Activated T-helper 1 cell treated with Interleukin-2 at 50 U/mL for 16 hours (primary cell): ENCODE results near the gene PTPRT.

Experiments used
- DNase-seq: peaks from one replicate; pipeline ENCODE4 v3.0.0-alpha.2; 2020; ENCODE audit warnings: low read depth

The PTPRT gene

DNA sequence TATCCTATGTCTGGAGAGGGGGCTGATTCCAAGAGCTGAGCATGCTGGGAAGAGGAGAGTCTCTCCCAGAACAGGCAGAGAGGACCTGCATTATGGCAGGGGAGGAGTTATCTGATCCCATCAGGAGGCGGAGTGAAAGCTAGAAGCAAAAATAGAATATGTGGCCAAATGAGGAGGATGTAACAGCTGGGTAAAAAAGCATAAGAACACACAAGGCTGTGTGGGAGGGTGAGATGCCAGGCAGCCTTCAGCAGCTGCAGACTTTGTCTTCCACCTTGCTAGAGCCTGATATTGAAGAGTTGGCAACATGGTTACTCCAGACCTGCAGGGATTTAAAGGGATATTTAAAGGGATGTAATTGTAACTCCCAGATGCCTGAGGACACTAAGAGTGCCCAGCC, 167.1 kb downstream of the PTPRT start:
- no peak for DNase-seq

DNA sequence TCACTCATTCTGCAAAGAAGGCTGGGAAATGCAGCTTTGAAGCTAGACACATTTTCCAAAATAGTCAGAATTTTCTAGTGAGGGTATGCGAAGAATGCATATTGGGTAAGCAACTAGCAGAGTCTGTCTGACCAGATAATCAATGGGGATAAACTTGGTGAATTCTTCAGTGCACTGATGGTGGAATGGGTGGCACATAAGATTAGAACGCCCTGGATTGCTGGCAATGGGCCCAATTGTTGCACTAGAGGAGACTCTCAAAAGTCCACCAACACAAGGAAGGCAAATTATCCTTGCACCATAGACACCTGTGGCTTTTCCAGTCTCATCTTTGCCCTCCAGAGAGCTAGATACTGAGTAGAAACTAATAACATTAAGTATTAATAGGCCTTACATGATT, 167.6 kb downstream of the PTPRT start:
- DNase-seq = no peak

DNA sequence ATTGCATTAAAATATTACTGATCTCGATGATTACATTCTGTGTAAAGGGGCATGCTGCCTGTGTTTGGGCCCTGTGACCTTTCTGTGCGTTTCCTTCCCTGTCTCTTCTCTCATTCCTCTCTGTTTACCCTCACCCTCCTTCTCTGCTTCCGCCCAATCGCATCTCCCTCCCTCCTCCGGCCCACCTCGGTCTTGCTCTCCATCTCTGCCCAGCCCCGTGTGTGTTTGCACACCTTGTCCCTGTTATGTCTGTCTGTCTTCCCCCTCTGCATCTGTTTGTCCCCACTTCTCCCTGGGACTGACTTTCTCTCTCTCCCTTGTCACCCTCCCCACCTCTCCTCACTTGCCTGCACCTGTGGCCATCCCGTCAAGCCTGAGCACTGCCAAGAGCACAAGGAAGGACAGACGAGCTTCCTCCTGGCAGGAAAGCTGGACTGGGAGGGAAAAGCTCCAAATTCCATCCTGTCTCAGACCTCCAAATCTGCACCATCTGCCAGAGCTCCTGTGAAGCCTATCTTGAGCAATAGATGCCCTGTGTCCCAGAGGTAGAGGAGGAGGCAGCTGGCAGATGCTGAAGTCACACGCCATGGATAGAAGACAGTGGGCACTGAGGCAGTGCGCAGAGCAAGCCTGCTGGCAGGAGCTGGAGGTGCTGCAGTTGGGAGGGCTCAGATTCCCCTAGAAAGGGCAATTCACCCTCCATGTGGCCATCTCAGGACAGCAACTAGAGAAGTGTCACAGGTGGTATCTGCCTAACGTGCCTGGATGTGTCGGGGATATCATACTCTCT, 172.3 kb downstream of the PTPRT start:
- no peak for DNase-seq

DNA sequence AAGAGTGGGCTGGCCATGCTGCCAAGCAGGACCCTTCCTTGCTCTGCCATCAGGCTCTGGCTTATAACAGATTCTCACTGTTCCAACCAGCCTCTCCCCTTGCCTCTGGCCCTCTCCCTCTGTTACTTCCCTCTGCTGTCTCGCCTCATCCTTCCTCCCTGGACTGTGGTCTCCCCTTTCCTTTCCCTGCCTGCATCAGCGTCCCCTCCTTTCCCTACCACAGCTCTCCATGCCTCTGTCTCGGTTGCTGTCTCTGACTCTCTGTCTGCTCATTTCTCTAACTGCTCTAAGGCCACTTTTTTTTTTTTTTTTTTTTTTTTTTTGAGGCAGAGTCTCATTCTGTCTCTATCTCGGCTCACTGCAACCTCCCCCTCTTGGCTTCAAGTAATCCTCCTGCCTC, 173.4 kb downstream of the PTPRT start:
- no peak for DNase-seq

DNA sequence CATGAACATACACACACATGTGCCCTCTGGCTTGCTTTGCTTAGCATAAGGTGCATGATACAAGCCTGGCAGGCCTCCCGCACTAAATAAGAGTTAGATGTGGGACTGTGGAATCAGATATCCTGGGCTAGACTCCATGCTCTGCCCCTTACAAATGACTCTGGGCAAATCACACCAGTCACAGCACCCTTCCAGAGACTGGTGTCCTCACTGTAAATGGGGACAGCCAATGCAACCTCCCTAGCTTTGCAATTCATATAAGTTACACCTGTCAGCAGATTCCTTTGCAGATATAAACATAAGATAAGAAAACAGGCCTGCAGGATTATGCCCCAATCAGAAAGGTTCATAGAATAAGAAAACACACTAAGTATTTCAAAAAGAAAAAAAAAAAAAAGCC, 174.1 kb downstream of the PTPRT start:
- no peak for DNase-seq

DNA sequence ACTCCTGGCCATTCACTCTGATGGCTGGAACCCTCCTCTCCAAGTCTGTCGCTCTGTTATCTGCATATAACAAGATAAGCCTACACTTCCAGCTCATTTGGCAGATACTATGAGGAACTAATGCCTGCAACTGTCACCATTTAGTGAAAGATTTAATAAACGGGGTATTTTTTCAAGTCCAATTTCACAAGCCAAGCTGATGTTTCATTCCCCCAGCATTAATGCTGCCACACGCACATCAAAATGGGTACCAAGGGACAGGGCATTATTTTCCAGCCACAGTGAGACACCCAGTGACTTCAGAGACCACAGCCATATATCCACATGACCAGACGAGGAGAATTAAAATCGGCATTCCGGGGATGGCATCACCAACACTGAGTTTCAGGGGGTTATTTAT, 175.5 kb downstream of the PTPRT start:
- no peak for DNase-seq

DNA sequence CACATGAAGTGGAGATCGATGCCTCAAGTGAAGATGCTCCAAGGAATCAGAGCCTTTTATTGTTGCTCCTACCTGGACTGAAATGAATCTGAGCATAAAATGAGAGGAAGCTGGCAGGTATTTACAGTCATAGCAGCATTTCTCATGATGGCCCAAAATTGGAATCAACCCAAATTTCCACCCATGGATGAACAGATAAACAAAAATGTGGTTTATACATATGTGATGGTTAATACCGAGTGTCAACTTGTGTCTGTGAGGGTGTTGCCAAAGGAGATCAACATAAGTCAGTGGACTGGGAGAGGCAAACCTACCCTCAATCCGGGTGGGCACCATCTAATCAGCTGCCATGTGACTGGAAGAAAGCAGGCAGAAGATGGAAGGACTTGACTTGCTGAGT, 178.2 kb downstream of the PTPRT start:
- no peak for DNase-seq

DNA sequence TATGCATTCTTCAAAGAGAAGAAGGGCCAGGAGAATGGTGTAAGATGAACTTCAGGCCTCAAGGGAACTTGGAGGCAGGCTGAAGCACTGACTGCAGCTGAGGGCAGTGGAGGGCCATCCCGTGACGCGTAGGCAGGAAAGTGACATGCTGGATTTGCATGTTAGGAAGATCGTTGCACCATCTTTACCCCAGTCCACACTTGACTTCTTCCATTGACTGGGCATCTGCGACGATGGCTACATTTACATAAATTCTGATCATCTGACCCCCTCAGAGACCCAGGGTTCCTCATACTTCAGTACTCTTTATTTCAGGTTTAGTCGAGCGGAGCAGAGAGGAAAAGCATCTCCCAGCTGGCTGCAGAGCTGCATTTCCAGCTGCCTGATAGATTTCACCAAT, 180.2 kb downstream of the PTPRT start:
- no peak for DNase-seq

DNA sequence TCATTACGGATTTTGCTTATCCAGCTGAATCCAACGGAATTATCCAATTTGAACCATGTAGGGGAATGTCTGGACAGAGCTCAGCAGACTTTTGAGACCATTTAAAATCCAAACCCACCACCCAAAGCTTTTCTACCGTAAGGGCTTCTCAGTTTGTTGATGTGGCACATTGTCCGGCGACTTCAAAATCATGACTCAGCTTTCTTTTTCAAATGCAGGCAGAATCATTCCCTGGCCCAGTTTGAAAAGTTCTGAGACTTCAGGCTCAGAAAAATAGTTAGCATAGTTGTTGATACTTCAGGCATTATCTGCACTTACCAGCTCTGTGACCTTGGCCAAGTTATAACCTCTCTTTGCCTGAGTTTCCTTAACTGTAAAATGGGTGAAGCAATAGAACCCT, 182.2 kb downstream of the PTPRT start:
- no peak for DNase-seq

DNA sequence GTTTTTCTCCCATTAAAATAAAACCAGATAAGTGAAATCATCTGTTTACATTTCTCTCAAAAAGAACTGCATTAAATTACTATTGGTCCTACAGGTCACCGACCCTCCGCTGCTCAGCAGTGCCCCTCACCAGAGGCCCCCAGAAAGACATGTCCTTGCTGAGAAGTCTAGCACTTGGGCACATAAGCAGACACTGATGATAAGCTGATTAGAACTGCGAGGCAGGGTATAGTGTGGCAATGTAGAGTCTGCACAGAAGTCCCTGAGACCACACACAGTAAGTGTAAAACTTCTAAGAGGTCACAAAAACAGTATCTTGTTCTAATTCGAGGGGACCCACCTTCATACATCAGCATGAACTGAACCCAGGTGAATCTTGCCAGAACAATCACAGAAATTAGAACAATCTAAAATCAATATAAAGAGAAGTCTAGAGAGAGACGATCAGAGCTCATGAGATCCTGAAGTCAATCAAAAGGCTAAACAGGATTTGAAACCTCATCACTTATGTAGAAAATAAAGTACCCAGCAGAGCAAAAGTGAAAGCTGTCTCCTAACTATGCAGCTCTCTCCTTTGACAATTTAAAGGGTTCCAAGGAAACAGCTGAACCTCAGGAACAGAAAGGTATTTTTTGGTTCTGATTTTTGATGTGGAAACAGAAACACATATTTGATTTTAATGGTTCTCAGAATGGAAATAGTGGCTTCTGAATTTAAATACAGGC, 182.9 kb downstream of the PTPRT start:
- DNase-seq = no peak

DNA sequence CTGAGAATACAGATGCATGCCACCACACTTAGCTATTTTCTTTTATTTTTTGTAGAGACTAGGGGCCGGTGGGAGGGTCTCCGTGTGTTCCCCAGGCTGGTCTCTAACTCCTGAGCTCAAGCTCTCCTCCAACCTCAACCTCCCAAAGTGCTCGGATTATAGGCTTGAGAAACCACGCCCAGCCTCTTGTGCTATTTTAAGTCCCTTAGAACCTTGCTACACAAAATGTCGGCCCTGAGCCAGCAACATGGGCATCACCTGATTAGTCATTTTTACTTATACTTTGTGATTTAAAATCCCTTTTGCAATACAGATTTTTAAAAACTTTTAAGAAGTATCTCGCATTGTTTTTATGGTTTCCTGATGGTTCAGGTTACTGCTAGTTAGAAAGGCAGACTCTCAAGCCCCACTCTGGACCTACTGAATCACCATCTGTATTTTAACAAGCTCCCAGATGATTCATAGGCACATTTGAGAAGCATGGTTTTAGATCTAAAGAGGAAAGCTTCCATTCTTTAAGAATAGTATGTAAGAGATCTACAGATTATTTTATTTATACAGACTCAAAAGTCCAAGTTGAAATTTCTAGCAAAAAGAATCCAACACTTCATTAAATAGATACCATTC, 186.3 kb downstream of the PTPRT start:
- DNase-seq = no peak

DNA sequence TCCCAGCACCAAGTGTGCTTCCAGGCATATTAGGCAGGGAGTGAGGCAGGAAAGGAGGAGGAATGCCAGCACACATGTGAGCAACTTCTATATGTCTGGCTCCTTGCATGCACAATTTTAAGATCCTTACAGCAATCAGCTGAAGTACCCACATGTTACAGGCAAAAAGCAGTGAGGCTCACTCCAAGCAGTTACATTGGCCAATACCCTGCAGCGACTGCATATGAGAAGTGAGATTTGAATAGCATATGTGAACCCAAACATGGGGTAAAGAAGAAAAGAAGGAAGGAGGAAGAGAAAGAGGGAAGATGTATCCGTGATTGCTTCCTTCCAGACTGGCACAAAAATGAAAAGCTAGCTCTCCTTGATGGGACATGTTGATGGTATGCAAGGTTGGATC, 193.6 kb downstream of the PTPRT start:
- no peak for DNase-seq

DNA sequence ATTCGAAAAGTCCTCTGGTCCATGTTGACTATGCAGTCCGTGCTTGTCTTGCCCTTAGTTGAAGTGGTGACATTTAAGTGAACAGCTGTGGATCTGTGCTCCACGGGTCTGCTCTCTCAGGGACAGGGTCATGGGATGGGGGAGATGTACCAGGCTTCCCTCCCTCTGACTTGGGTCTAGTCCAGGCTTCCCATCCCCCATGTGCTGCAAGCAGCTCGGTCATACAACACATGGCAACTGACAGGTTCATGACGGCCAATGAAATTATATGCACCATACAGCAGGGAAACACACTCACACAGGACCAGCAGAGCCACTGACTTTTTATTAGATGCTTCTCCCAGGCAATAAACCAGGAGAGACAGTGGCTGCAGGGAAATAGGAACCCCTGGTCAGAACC, 201.4 kb downstream of the PTPRT start:
- DNase-seq = no peak

DNA sequence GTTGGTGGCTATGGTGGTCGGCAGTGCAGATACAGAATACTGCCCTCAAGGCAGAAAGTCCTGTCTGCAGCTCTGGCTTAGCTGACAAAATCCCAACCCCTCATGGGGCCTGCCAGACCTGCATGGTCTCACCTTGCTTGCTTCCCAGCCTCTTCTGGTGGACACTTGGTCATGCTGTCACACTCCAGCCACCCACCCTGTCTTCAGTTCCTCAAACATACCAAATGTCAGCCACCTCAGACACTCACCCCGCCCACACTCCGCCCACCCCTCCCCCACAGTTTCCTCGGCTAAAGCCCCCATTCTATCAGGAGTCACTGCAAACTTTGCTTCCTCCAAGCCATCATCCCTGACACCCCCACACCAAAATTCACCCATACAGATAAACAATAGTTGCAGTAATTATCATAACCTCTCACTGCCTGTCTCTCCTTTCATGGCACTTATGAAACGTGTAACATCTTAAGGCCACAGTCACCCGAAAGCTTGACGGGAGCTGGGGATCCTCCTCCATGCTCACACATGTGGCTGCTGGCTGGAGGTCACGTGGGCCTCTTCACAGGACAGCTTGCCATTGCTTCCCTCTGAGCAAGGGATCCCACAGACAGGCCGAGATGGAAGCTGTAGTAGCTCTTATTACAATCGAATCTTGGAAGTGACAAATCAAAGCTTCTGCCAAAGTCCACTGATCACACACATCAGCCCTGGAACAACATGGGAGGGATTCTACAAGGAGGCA, 202.2 kb downstream of the PTPRT start:
- no peak for DNase-seq

DNA sequence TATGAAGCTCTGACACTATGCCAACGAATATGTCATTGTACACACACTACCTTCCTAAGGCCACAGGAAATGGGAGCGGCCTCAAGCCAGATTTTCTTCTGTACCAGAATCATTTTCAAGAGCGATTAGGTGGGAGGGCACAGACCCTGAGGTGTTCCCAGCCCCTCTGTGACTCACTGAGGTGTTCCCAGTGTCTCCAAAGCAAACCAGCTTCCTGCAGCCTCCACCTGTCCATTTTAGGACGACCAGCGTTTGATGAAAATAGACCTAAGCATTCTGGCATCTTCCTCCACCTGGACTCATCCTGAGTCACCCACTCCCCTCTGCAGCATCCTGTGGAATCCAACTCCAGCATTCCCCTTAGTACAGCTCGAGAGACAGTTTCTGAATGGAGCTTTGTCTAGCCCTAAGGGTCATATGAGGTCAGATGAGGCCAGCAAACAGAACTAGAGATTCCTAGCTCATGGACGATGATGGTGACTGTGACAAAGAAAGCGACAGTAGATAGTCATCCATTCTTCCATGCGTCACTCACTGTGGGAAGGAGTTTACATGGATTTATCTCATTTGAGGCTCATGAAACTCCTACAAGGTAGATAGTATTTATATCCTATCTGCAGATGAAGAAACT, 203.4 kb downstream of the PTPRT start:
- no peak for DNase-seq

DNA sequence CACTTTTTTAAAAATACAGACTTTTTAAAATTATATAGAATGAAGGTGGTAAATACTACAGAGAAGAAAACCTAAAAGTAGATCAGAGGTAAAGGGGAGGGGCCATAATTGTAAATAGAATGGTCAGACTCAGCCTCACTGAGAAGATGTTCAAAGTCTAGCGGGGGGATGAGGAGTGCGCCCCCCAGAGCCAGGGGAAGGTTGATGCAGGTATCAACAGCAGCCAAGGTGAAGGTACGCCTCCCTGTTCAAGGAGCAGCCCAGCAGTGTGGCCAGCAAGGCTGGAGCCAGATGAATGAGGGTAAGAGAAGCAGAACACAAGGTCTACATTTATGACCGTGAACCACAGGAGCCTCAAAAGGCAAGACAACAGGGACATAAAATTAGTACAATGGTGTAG, 204.1 kb downstream of the PTPRT start:
- no peak for DNase-seq

DNA sequence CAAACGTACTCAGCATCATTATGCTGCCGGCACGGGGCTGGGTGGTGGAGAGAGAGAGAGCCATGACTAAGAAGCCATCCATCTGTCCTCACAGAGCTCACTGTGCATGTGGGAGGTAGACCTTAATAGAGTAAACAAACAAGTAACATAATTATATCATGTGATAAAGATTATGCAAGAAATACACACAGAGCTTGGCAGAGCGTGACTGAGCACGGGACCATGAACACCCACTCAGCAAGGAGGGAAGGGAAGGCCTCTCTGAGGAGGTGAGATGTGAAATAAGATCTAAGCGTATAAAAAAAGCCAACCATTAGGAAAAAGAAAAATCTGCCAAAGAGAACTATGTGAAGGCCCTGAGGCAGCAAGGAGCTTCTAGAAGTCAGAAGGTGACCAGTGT, 207.5 kb downstream of the PTPRT start:
- no peak for DNase-seq

DNA sequence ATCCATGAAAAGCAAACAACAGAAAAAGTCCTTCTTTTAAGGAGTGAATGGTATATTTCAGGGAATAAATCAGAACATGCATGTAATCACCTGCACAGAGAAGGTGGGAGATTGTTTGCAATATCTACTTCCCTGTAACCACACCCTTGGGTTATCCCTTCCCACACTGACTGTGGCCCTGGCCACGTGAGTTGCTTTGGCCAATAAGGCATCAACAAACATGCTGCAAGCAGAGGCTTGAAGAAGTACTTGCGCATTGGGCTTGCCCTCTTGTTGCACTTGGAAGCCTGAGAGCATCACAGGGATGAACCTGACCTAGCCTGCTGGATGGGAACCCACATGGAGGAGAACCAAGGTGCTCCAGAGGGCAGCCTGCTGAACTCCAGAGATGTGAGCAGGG, 208.5 kb downstream of the PTPRT start:
- no peak for DNase-seq

DNA sequence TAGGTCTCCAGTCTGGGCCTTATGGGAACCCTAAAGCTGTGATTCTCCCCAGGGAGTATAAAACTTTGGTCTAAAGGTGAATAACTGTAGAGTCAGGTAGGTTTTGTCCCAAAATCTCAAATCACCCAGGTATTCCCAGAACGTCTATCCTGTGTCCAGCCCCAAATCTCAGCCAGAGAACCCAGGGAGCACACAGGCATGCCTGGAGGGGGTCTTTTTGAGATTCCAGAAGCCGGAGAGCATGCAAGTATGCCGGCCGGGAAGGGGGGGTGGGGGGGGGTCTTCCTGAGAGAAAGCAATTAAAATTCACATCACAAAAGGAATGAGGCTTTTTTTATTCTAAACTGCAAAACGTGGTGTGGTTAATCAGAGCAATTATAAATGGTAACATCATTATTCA, 210.0 kb downstream of the PTPRT start:
- DNase-seq = no peak

DNA sequence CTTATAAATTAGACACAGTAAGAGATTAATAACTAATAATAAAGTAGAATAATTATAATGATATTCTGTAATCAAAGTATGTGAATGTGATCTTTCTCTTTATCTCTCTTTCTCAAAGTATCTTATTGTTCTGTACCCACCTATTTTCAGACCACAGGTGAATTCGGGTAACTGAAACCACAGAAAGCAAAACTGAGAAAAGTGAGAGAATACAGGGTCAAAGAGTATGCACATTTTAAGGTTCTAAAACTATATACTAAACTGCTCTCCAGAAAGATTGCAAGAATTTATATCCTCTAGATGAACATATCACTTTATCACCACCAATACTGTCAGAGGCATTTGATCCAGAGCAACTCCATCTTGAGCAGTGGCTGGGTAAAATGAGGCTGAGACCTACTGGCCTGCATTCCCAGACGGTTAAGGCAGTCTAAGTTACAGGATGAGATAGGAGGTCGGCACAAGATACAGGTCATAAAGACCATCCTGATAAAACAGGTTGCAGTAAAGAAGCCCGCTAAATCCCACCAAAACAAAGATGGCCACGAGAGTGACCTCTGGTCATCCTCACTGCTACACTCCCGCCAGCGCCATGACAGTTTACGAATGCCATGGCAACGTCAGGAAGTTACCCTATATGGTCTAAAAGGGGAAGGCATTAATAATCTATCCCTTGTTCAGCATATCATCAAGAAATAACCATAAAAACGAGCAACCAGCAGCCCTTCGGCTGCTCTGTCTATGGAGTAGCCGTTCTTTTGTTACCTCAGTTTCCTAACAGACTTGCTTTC, 211.3 kb downstream of the PTPRT start:
- no peak for DNase-seq

DNA sequence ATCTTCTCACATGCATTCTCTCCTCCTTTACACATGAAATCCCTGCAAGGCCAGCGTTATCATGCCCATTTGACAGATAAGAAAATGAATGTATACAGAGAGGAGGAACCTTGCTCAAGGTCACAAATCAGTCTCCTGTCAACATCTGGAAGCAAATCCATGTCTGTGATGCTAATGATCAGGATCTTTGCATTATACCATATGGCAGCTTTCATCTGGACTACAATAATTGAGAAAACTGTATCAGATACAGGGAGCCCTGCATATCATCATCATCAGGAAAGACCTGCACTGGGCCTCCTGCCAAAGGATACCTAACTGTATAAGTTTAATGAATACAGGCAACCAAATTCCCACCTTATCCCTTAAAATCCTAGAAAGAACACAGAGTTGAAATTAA, 213.7 kb downstream of the PTPRT start:
- no peak for DNase-seq
